DOHH2 (cell line): Measurements from ENCODE around the gene TXNDC17.

ENCODE experiments used
- H3F3A ChIP-seq: fragments of 200-600 bp; sonication (generic), shearing (Covaris generic); 2 replicates; pipeline ENCODE4 v1.6.0; 2016; ENCODE audit warnings: antibody characterized with exemption, mild to moderate bottlenecking; ENCODE audit not compliant: control insufficient read depth, insufficient read depth
- H3K27ac ChIP-seq: fragments of 200-600 bp; sonication (generic); 2 replicates; pipeline ENCODE4 v1.5.1; 2014; ENCODE audit warnings: low read depth, mild to moderate bottlenecking, low read length, moderate library complexity
- H3K27me3 ChIP-seq: fragments of 200-600 bp; sonication (generic); 2 replicates; pipeline ENCODE4 v1.6.1; 2014; ENCODE audit warnings: mild to moderate bottlenecking, low read length, mixed read lengths; ENCODE audit not compliant: control insufficient read depth
- H3K36me3 ChIP-seq: fragments of 200-600 bp; sonication (generic); 2 replicates; pipeline ENCODE4 v1.6.1; 2014; ENCODE audit warnings: mild to moderate bottlenecking, low read length, moderate library complexity, mixed read lengths; ENCODE audit not compliant: control insufficient read depth
- H3K4me1 ChIP-seq: fragments of 200-600 bp; sonication (generic); 2 replicates; pipeline ENCODE4 v1.6.1; 2014; ENCODE audit warnings: mild to moderate bottlenecking, low read length, mixed read lengths; ENCODE audit not compliant: control insufficient read depth
- H3K4me2 ChIP-seq: fragments of 200-600 bp; sonication (generic); 2 replicates; pipeline ENCODE4 v1.6.0; 2014; ENCODE audit warnings: mild to moderate bottlenecking, low read length, moderate library complexity
- H3K4me3 ChIP-seq: fragments of 200-600 bp; sonication (generic); 2 replicates; pipeline ENCODE4 v1.5.1; 2014; ENCODE audit warnings: mild to moderate bottlenecking, low read length, mixed read lengths
- H3K79me2 ChIP-seq: fragments of 200-600 bp; sonication (generic); 2 replicates; pipeline ENCODE4 v1.6.1; 2014; ENCODE audit warnings: mild to moderate bottlenecking, low read length, mixed read lengths; ENCODE audit not compliant: control insufficient read depth
- H3K9me2 ChIP-seq: fragments of 200-600 bp; sonication (generic); replicated peaks from 2 replicates; pipeline ENCODE4 v1.6.1; 2014; ENCODE audit warnings: mild to moderate bottlenecking, low read length, mixed read lengths; ENCODE audit not compliant: control insufficient read depth
- H3K9me3 ChIP-seq: fragments of 200-600 bp; sonication (generic); 2 replicates; pipeline ENCODE4 v1.6.1; 2014; ENCODE audit warnings: antibody characterized with exemption, low read length, mixed read lengths; ENCODE audit not compliant: control insufficient read depth, insufficient read depth
- H4K20me1 ChIP-seq: fragments of 200-600 bp; sonication (generic); 2 replicates; pipeline ENCODE4 v1.6.0; 2014; ENCODE audit warnings: low read depth, mild to moderate bottlenecking, antibody characterized with exemption, low read length, moderate library complexity; ENCODE audit not compliant: control insufficient read depth, insufficient read depth
- EZH2phosphoT487 ChIP-seq: fragments of 200-600 bp; sonication (generic); IDR thresholded peaks from 2 replicates; pipeline ENCODE4 v1.6.1; 2017; ENCODE audit warnings: borderline replicate concordance, mild to moderate bottlenecking, antibody characterized with exemption, low read length, moderate library complexity, mixed read lengths
- TF ChIP-seq, protein P1 (sequence below): fragments of 200-600 bp; sonication (generic); IDR thresholded peaks from one replicate; pipeline ENCODE4 v1.5.1; 2014; ENCODE audit warnings: antibody characterized with exemption, mild to moderate bottlenecking, low read depth, low read length; ENCODE audit not compliant: poor library complexity, severe bottlenecking

Gene TXNDC17

DNA sequence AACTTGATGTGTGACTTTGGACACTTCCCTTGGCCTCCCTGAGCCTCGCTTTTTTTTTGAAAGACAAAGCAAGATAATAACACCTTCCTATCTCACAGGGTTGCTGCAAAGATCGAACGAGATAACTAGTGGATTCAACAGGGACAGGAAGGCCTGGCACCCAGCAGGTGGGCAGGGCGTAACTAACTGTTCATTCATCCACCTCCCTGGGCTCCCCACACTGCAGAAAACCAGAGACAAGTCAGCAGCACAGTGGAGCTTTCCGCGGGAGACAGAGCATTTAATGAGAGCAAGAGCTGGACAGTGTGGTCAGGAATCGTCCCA is 43.6 kb downstream of the TXNDC17 start:
- Histone ChIP-seq H4K20me1 (no peaks in the 10 kb centered on the region), H3K9me2 (no peaks in the 10 kb centered on the region), H3F3A (no peaks in the 10 kb centered on the region), H3K27me3 (0 out of 2 replicates have a peak, but pooled peaks cover 3% of the 10 kb centered on the region), H3K9me3 (no peaks in the 10 kb centered on the region), H3K79me2 (no peaks in the 10 kb centered on the region), H3K27ac (no peak overlapping the region), H3K4me1 (no peaks in the 10 kb centered on the region), H3K36me3 (no peaks in the 10 kb centered on the region), H3K4me2 (no peak overlapping the region), H3K4me3 (no peak overlapping the region)
- TF ChIP-seq, protein P1, sequence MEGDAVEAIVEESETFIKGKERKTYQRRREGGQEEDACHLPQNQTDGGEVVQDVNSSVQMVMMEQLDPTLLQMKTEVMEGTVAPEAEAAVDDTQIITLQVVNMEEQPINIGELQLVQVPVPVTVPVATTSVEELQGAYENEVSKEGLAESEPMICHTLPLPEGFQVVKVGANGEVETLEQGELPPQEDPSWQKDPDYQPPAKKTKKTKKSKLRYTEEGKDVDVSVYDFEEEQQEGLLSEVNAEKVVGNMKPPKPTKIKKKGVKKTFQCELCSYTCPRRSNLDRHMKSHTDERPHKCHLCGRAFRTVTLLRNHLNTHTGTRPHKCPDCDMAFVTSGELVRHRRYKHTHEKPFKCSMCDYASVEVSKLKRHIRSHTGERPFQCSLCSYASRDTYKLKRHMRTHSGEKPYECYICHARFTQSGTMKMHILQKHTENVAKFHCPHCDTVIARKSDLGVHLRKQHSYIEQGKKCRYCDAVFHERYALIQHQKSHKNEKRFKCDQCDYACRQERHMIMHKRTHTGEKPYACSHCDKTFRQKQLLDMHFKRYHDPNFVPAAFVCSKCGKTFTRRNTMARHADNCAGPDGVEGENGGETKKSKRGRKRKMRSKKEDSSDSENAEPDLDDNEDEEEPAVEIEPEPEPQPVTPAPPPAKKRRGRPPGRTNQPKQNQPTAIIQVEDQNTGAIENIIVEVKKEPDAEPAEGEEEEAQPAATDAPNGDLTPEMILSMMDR, result no peak
- TF ChIP-seq EZH2phosphoT487, result no peak

DNA sequence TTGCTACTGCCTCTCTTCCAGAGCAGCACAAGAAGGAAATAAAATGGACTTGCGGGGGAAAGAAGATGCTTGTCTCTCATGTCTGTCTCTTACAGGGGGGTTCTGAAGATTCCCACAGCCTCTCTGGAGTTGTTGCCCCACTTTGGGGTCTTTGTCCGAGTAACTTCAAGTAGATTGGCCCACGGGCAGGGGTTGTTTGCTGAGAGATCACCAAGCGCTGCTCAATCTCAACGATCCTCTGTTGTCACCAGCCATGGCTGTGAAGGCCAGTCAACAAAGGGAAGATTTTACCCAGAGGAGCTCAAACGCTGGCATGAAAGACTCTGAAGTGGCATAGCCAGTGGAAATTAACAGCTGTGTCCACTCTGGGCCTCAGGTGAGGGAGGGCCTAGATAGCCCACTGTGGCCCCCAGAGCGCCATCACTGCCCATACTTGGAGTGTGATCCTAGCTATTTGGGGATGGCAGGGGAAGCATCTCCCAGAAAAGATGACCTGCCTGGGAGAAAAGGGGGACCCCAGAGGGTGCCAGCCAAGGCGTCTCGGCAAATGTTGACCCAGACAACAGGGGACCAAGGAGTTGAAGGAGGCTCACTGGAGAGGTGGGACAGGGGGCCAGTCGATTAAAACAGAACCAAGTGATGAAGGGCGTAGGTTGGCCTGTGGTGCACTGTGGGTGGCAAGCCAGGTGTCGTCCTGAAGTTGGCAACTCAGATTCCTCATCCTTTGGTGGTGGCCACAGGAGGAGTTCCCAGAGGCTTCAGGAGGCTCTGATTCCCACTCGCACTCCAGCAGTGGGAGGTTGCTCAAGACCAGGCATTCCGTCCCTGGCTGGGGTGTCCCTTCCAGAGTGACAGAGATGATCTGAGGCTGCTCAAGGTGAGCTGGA is 44.3 kb downstream of the TXNDC17 start:
- Histone ChIP-seq H3K4me2 (no peak overlapping the region), H3K9me2 (no peaks in the 10 kb centered on the region), H3F3A (no peaks in the 10 kb centered on the region), H3K27ac (no peak overlapping the region), H3K79me2 (no peaks in the 10 kb centered on the region), H3K4me3 (no peak overlapping the region), H3K9me3 (no peaks in the 10 kb centered on the region), H3K4me1 (no peaks in the 10 kb centered on the region), H3K36me3 (no peaks in the 10 kb centered on the region), H4K20me1 (no peaks in the 10 kb centered on the region), H3K27me3 (0 out of 2 replicates have a peak, but pooled peaks cover 3% of the 10 kb centered on the region)
- no peak for TF ChIP-seq EZH2phosphoT487
- TF ChIP-seq, protein P1, result no peak

DNA sequence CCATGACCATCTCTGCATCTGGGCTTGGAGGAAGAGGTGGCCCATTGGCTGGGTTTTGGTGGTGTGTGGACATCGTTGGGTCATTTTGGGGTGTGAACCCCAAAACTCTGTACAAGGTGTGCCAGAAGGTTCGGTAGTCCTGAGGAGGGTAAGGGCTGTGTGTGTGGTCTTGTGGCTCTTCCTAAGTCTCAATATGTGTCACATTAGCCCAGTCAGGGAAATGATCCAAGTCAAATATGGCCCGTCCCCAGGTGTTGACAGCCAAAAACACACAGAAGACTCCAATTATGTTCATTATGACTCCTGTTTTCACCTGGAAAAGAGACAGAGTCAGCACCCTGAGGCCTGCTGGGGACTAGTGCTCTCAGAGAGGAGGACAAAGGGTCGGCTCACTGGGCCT is 45.2 kb downstream of the TXNDC17 start:
- no peaks in the 10 kb centered on the region for H3K4me1 ChIP-seq
- no peaks in the 10 kb centered on the region for H3K9me2 ChIP-seq
- no peaks in the 10 kb centered on the region for H4K20me1 ChIP-seq
- no peak overlapping the region for H3K4me2 ChIP-seq
- no peak overlapping the region for H3K4me3 ChIP-seq
- H3F3A ChIP-seq, result no peaks in the 10 kb centered on the region
- TF ChIP-seq, protein P1, result no peak
- no peak for TF ChIP-seq EZH2phosphoT487
- no peak overlapping the region for H3K27ac ChIP-seq
- H3K27me3 ChIP-seq, result 0 out of 2 replicates have a peak, but pooled peaks cover 3% of the 10 kb centered on the region
- H3K9me3 ChIP-seq, result no peaks in the 10 kb centered on the region
- no peaks in the 10 kb centered on the region for H3K36me3 ChIP-seq
- H3K79me2 ChIP-seq, result no peaks in the 10 kb centered on the region
